ENCODE results near the gene MAP2. TPM values are rescaled to one million over a fixed set of nuclear protein-coding genes. Genes with fewer than 3 reads are reported as not detected.

The MAP2 gene
- total and polyA plus RNA-seq, 2 donors (not counting 1 experiment from before 2014, with no cell fraction given) = 1.8 to 3.0 TPM

- no peak for DNase-seq
- Mint-ChIP-seq H3K4me3 (no peak overlapping the region), H3K27ac (no peak overlapping the region), H3K4me1 (no peaks in the 10 kb centered on the region), H3K9me3 (ENCODE audit: insufficient read depth) (no peaks in the 10 kb centered on the region), H3K27me3 (no peaks in the 10 kb centered on the region)
- no peak for ATAC-seq (ENCODE audit: low read depth)
- Histone ChIP-seq H3K27ac (ENCODE audit: low read length in 2 of 2) (no peak overlapping the region), H2AFZ (ENCODE audit: insufficient read depth, low read depth, low read length, poor library complexity, severe bottlenecking) (no peak overlapping the region), H3K9me3 (ENCODE audit: control extremely low read depth in 1 of 3, control insufficient read depth in 2 of 3, insufficient read depth in 1 of 3, low read length in 2 of 3) (no peaks in the 10 kb centered on the region), H3K9ac (ENCODE audit: low read length) (no peak overlapping the region), H3K27me3 (replicated peaks in 1 of 4; ENCODE audit: control extremely low read depth in 1 of 4, control insufficient read depth in 3 of 4, insufficient read depth in 4 of 4, low read length in 3 of 4) (no peaks in the 10 kb centered on the region), H3K36me3 (replicated peaks in 1 of 2; ENCODE audit: control extremely low read depth in 1 of 2, control insufficient read depth in 1 of 2, extremely low read depth in 1 of 2, insufficient read depth in 2 of 2, low read length in 1 of 2) (no peaks in the 10 kb centered on the region), H3K79me2 (ENCODE audit: control insufficient read depth, insufficient read depth, low read length) (no peaks in the 10 kb centered on the region), H4K20me1 (ENCODE audit: control insufficient read depth, insufficient read depth, low read length, poor library complexity, severe bottlenecking) (no peaks in the 10 kb centered on the region), H3K4me3 (ENCODE audit: control extremely low read depth in 1 of 5, extremely low read depth in 1 of 5, insufficient read depth in 1 of 5, low read depth in 2 of 5, low read length in 4 of 5) (no peak overlapping the region), H3K4me1 (ENCODE audit: control insufficient read depth in 2 of 2, insufficient read depth in 2 of 2, low read length in 2 of 2) (no peaks in the 10 kb centered on the region), H3K4me2 (replicated peaks; ENCODE audit: low read depth, low read length, poor library complexity, severe bottlenecking) (no peak overlapping the region)
- TF ChIP-seq EZH2 (IDR thresholded peaks at IDR 0.05; ENCODE audit: borderline replicate concordance, insufficient read depth, low read depth, low read length, poor library complexity, severe bottlenecking) (no peak), CTCF (IDR thresholded peaks at IDR 0.05) (no peak)
- intact Hi-C loops (cut with micrococcal nuclease) = no loop called here
- no CpG with 5 or more reads among the region's 3 CpGs for WGBS (ENCODE audit: insufficient coverage)
- ChIA-PET CTCF (no interaction called here), POLR2A (no interaction called here)
Observed at GRCh38 chr2:209473930-209474419, 50.1 kb downstream of the MAP2 start.

- H3K27me3 Mint-ChIP-seq = no peaks in the 10 kb centered on the region
- no peaks in the 10 kb centered on the region for H3K27me3 ChIP-seq (replicated peaks in 1 of 4; ENCODE audit: control extremely low read depth in 1 of 4, control insufficient read depth in 3 of 4, insufficient read depth in 4 of 4, low read length in 3 of 4)
- POLR2A ChIA-PET = no interaction called here
- no peak overlapping the region for H3K4me3 ChIP-seq (ENCODE audit: control extremely low read depth in 1 of 5, extremely low read depth in 1 of 5, insufficient read depth in 1 of 5, low read depth in 2 of 5, low read length in 4 of 5)
- H3K4me1 ChIP-seq (ENCODE audit: control insufficient read depth in 2 of 2, insufficient read depth in 2 of 2, low read length in 2 of 2) = no peaks in the 10 kb centered on the region
- no peaks in the 10 kb centered on the region for H3K9me3 Mint-ChIP-seq (ENCODE audit: insufficient read depth)
- no peaks in the 10 kb centered on the region for H3K4me1 Mint-ChIP-seq
- intact Hi-C loops (cut with micrococcal nuclease) = no loop called here
- H4K20me1 ChIP-seq (ENCODE audit: control insufficient read depth, insufficient read depth, low read length, poor library complexity, severe bottlenecking) = no peaks in the 10 kb centered on the region
- no peaks in the 10 kb centered on the region for H3K79me2 ChIP-seq (ENCODE audit: control insufficient read depth, insufficient read depth, low read length)
- no peaks in the 10 kb centered on the region for H3K36me3 ChIP-seq (replicated peaks in 1 of 2; ENCODE audit: control extremely low read depth in 1 of 2, control insufficient read depth in 1 of 2, extremely low read depth in 1 of 2, insufficient read depth in 2 of 2, low read length in 1 of 2)
- CTCF ChIA-PET = interaction anchor here (0.7 kb wide), 1 partner anchor 21 kb away, joined by 3 read pairs; no protein-coding TSS in a partner anchor
- DNase-seq (no peak), ATAC-seq (ENCODE audit: low read depth) (no peak)
- H3K4me2 ChIP-seq (replicated peaks; ENCODE audit: low read depth, low read length, poor library complexity, severe bottlenecking) = no peak overlapping the region
- H3K4me3 Mint-ChIP-seq = no peak overlapping the region
- no CpG with 5 or more reads among the region's 2 CpGs for WGBS (ENCODE audit: insufficient coverage)
- H2AFZ ChIP-seq (ENCODE audit: insufficient read depth, low read depth, low read length, poor library complexity, severe bottlenecking) = no peak overlapping the region
- H3K9me3 ChIP-seq (ENCODE audit: control extremely low read depth in 1 of 3, control insufficient read depth in 2 of 3, insufficient read depth in 1 of 3, low read length in 2 of 3) = no peaks in the 10 kb centered on the region
- no peak overlapping the region for H3K27ac Mint-ChIP-seq
- TF ChIP-seq CTCF (IDR thresholded peaks at IDR 0.05) = no peak
- TF ChIP-seq EZH2 (IDR thresholded peaks at IDR 0.05; ENCODE audit: borderline replicate concordance, insufficient read depth, low read depth, low read length, poor library complexity, severe bottlenecking) = no peak
- no peak overlapping the region for H3K9ac ChIP-seq (ENCODE audit: low read length)
- no peak overlapping the region for H3K27ac ChIP-seq (ENCODE audit: low read length in 2 of 2)
Observed at GRCh38 chr2:209474960-209475359, 51.1 kb downstream of the MAP2 start.

Data from B cell (primary cell).